HG03575 (cell line): ENCODE results near the gene COL13A1.

ENCODE experiments used
- ATAC-seq: cut with Tn5 transposase; IDR thresholded peaks from one replicate; pipeline ENCODE4 v1.9.1; 2021; ENCODE audit not compliant: unreplicated experiment, insufficient number of reproducible peaks, low FRiP score; ENCODE audit errors: extremely low read depth

The COL13A1 gene

DNA sequence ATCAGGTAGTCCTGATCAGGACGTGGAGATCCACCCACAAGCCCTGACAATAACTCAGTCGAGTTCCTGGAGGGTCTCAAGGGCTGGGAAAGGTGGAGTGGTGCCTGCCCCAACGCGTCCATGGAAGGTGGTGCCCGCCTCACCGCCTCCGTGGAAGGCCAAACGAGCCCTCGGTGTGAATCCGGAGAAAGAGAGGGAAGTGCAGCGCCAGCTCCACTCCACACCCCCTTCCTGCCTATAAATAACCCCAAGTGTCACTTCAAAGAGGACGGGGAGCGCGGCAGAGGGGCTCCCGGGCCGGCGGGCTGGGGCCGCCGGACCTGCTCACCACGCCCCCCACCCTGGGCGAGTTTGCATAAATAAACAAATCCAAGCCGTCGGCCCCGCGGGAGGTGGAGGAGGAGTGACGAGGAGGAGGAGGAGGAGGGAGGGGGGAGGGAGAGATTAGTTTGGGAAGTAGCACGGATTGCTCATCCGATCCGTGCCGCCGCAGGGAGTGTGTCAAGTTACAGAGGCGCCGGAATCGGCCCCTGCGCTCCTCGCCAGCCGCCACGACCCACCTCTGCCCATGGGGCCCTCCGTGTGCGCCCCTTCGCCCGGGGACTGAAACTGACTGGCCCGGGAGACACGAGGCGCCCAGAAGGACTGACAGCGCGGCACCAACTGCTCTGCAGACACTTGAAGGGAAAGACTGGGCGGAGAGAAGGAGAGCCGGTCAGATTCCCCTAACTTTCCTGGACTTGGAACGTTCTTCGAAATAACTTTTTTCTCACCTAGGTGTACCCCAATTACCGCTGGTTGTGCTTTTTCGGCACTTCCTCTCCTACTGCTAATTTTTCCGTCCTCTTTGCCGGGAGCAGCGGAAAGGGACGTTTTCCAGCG lies at the start of gene COL13A1:
COL13A1 (plus strand) TSS at position 473 of the 882 bp plus-strand sequence. CDS start 518 bp downstream, outside the sequence.
- ATAC-seq = no peak

DNA sequence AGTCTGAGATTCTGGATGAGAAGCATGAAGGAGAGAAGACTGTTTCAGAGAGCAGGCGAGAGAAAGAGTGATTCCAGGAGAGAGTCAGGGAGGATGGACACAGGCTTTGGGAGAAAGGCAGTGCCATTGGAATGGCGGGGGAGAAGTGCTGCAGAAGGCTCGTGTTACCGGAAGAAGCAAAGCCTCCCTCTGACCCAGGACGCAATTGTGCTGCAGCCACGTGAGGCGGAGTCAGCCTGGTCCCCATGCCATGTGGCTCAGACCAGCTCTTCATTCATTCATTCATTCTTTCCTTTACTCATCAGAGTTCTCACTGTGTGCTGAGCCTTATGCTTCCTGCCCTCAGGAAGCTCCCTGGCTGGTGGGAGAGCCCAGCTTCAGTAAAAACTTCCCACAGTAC lies 49.2 kb upstream of the COL13A1 start:
- ATAC-seq = no peak

GRCh38 chr10:69756279-69756678 lies 45.4 kb upstream of the COL13A1 start:
- no peak for ATAC-seq

DNA sequence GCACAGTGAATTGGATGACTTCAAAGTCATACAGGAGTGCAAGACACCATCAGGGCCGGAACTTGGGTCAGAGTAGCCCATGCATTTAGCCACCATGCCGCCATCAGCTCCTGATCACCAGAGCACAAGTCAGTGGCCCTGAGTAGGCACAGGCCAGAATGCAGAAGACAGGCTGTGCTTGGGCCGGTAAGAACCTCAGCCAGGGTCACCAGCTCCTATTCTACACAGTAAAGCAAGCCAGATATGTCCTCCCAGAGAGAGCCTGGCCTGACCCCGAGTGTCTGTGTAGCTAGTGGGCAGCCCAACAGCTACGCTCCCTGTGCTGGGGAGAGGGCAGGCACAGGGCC lies 44.5 kb upstream of the COL13A1 start:
- ATAC-seq = no peak

GRCh38 chr10:69757553-69758309 lies 44.0 kb upstream of the COL13A1 start:
- ATAC-seq = no peak

- no peak for ATAC-seq
These were observed 43.4 kb upstream of the COL13A1 start for GRCh38 chr10:69758310-69758728.

GRCh38 chr10:69759641-69760040 lies 42.1 kb upstream of the COL13A1 start:
- no peak for ATAC-seq

- ATAC-seq = no peak
These were observed 41.6 kb upstream of the COL13A1 start for GRCh38 chr10:69760072-69760471.

- no peak for ATAC-seq
These were observed 40.4 kb upstream of the COL13A1 start for GRCh38 chr10:69761320-69761719.

DNA sequence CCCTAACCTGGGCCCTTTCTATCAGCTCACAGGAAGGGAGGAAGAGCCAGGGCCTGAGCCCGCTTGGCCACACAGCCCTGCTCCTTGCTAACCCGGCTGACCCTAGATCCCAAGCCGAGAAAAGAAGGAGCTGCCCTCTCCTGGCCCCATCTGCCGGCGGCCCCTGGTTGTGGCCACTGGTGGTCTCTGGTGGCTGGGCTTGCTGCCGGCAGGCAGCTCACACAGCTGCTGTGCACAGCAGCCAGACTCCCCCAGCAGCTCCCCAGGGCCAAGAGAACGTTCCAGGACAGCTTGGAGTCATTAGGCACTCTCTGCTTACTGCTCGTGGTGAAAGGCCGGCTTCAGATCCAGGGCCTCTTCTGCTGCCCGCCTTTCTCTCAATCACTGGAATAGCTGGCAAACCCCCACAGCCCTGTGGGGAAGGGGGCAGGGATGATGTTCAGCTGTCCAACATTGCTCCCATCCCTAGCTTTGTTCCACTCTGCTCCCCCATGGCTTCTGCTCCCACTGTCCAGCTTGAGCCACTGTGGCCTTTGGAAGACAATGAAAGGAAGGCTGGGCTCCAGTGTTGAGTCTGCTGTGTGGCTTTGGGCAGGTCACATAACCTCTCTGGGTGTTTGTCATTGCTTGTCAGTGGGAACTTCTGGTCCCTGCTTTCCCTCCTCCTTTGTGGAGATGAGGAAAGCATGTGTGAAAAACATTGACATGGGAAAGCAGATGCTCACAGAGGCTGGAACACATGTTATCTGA lies 35.4 kb upstream of the COL13A1 start:
- ATAC-seq = no peak

DNA sequence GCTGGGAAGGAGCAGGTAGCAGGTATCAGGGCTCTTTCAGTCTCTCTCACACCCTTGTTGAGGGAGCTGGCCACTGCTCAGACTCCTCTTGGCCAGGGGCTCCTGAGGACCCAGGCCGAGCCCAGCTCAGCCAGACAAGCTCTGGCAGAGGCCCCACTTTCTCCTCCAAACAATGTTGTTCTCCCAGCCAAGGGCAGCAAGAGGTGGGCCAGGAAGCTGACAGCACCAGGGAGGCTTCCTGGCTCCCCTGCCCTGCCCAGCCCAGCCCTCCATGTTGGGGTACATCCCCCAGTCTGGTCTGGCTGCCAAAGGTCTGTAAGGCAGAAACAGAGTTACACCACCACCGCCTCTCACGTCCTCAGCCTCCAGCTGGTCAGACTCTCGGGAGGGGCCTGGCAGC lies 33.9 kb upstream of the COL13A1 start:
- ATAC-seq = no peak

- no peak for ATAC-seq
These were observed 33.3 kb upstream of the COL13A1 start for GRCh38 chr10:69768386-69768785.

DNA sequence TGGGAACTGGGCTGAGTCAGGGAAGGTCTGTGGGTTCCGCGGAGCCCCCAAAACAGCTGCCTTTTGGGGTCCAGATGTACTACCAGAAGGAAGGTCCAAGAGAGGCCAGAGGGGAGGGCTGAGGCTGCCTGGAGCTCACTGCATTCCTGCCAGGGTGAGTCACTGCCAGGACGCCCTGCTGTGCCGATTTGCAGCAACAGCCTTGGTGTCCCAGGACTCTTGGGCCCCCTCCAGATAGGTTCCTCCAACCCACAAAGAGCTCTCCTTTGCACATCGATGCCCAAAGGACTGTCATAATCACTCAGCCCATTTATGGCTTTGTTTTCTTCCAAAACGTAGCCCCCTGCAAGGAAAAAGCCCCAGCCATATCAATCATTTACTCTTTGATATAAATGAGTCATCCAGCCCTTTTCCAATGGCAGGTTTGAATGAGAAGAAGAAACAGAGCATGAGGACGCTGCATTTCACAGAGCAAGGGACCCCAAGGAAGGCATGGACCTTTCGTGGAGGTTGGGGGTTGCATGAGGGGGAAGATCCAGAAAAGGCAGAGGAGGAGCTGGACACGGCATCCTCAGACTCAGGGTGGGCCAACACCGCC lies 32.2 kb upstream of the COL13A1 start:
- no peak for ATAC-seq

GRCh38 chr10:69772933-69773704 lies 28.6 kb upstream of the COL13A1 start:
- no peak for ATAC-seq

GRCh38 chr10:69774596-69774995 lies 27.1 kb upstream of the COL13A1 start:
- no peak for ATAC-seq

DNA sequence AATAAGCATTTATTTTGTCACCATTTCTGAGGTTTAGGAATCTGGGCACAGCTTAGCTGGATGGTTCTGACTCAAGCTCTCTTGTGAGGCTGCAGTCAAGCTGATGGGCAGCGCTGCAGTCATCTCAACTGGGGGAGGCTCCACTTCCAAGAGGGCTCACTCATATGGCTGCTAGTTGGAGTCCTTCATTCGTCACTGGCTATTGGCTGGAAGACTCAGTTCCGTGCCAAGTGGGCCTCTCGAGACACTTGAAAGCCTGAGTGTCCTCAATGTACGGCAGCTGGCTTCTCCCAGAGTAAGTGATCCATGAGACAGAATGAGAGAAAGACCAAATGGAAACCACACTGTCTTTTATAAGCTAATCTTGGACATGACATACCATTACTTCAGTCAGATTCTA lies 21.6 kb upstream of the COL13A1 start:
- no peak for ATAC-seq

GRCh38 chr10:69781576-69781975 lies 20.1 kb upstream of the COL13A1 start:
- no peak for ATAC-seq

GRCh38 chr10:69783515-69783914 lies 18.2 kb upstream of the COL13A1 start:
- no peak for ATAC-seq

DNA sequence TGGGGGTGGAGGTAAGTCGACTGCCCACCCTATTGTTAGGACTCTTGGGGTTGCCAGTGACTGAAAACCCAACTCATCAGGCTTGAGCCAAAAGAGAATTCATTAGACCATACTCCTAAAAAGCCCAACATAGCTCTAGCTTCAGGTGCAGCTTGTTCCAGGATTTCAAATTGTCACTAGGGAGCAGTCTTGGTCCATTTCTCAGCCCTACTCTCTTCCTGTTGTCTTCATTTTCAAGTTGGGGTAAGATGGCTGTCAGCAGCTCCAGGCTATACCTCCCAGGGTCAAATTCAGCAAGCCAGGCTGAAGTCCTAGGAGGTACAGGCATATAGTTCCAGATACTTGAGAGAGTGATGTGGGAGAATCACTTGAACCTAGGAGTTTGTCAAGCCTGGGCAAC lies 14.9 kb upstream of the COL13A1 start:
- no peak for ATAC-seq
